PC-9 (cell line): ENCODE data around the gene GLP1R.

Experiments used
- CTCF ChIP-seq: fragments of 200-600 bp; sonication (generic); conservative IDR thresholded peaks from 2 replicates; pipeline ENCODE4 v1.6.1; 2017; ENCODE audit warnings: mixed run types, antibody characterized with exemption, mild to moderate bottlenecking, moderate library complexity
- EZH2 ChIP-seq: fragments of 200-600 bp; sonication (generic); IDR thresholded peaks from 2 replicates; pipeline ENCODE4 v1.8.0; 2017; ENCODE audit warnings: antibody characterized with exemption, low read depth

DNA sequence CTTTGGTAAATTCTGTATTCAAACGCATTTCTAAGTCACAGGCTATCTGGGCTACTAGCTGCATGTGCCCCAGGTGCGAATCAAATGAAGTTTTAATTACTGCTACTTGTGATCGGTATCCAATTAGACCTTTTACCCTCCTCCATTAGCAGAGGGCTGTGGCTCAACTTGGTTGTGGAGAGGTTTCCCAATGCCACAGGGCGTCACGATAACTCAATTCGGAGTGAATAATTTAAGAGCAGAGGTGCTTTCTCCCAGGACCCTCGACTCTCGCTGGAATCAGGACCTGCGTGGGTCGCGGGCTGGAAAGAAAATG lies 65.8 kb downstream of the GLP1R start:
- no peak for TF ChIP-seq CTCF
- TF ChIP-seq EZH2: no peak
